Measurements from ENCODE around the gene DGAT2.

The DGAT2 gene

DNA sequence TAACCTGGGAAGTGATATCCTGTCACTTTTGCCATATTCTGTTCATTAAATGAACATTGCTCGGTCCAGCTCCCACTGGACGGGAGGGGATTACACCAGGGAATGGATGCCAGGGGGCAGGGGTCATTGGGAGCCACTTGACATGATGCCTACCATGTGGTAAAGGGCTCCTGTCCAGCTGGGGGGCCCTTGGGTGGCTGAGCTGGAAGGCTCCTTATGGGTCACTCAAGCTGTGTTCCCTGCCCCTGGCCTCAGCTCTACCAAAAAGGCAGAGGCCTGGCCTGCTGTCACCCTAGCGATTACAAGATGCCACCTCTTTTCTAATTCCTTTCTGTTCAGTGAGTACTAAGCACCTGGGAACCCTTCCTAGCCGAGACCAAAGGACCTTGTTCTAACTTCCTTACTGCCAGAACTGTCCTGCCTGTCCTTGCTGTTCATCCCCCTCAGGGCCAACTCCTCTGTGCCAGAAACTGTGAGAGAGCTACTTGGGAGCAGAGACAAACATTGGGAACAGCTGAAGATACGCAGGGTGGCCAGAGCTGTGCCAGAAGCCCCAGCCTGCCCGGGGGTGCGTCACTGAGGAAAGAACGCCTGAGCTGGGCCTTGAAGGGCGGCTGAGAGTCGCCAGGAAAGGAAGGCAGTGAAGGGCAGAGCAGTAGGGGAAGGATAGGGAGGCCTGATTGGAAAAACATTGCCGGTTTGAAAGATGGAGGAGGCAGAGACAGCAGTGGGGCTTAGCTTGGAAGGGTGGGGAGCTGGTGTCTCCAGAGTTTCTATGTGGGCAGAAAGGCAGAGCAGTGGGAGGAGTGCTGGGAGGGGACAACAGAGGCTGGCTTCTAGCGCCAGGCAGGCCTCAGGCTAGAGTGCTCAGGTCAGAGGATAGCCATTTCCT is 33.7 kb downstream of the DGAT2 start:
- DNase-seq: no peak

DNA sequence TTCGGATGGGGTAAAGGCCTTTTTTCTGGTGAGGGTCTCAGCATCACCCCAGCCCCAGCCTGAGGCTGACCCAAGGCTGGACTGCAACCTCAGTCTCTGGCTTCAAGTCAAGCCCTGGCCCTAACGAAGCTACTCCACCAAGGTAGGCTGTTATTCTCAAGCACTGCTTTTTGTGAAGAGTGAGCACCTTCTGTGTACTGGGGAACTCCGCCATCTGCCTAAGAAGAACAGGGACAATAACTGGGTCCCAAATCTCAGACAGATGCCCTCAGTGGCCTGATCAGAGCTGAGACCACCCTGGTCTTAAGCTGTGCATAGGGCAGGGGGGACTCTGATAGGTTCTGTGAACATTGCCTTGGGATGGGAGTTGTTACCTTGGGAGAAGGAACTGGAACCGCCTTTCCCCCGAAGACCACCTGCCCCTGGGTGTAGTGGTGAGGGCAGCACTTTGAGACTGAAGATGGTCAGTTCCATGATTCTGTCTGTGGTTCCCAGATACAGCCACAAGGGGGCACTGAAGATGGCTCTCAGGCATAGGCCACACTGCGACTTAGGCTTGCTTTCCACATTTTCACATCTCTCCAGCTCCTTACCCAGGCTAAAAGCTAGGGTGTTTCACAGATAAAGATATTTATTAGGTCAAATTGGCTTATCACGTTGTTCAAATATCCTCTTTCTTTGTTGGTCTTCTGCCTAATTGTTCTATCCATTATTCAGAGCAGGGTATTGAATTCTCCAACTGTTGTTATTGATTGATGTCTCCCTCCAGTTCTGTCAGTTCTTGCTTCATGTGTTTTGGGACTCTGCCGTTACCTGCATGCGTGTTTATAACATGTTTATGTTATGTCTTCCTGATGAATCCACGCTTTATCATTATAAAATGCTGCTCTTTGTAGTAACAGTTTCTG is 34.6 kb downstream of the DGAT2 start:
- peak; percentile 71 for DNase-seq

DNA sequence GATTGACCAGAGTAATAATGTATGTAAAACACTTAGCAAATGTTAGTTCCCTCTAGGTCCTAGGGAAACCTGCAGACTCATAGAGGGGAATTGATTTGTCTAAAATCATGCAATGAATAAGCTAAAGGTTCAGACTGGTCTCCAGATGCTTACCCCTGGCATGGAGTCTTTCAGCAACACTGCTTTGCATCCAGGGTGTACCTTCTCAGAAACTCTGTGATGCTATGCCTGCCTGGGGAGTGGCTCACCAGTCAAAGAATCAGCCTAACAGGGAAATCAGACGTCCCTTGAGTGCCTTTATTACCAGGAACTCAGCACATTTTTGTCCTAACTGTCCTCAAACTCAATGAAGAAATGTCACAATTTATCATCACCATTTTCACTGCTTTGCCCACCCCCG is 40.5 kb downstream of the DGAT2 start:
- DNase-seq: no peak

DNA sequence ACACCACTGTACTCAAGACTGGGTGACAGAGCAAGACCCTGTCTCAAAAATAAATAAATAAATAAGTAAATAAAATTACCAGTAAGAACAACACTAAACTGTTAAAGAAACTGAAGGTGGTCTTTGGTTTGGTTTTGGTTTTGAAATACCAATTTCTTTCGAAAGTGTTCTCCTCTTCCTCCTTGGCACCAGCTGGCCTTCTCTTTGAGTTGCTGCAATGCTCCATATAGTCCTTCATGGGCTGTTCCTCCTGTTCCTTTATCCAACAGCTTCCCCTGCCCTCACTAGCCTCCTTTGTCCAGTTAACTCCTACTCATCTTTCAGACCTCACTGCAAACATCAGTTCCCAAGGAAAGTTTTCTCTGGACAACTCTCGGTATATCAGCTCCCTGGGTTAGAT is 41.4 kb downstream of the DGAT2 start:
- DNase-seq: no peak

DNA sequence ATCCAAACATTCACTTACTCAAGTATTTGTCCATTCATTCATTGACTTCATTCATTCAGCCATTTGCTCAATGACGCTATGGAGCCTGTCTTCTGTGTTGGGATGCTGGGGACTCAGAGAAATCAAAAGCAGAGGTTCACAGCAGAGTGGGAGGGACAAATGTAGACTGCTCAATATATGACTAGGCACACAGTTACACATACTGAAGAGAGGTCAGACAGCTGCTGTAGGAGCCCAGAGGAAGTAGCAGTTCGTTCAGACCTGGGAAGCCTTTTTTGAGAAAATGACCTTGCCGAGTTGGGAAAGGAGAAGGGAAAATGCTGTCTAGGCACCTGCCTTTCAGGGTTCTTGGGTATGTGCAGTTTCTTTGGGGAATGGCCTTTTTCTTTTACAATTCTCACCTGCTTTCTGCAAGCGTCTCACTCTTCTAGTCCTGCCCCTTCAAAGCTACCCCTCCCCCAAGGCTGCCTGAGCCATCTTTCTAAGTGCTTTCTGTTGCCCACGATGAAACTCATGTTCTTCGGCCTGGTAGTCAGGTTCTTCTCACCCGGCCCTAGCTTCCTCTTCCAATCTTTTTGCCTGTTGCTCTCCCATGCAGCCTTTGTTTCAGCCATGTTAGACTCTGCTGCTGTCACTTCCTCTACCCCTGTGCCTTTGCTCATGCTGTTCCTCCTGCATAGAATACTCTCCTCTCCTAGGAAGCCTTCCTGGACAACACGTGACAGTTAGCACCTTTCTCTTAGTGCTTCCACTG is 42.2 kb downstream of the DGAT2 start:
- DNase-seq: no peak

DNA sequence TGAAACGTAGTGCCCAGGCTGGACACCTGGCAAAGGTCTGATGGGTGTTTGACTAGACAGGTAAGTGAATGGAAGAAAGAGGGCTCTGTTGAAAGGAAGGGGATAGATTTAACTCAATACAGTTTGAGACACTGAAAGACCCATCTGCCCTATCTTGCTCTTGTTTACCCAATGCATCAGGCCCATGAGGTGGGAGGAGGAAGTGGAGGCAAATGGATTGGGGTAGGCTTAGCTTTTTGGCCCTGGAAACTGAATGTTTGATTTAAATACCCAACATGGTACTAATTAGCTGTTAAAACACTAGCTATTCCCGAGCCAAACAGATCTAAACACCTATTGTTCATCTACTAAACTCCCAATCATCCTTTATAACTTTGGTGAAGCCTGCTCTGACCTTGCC is 42.9 kb downstream of the DGAT2 start:
- no peak for DNase-seq

DNA sequence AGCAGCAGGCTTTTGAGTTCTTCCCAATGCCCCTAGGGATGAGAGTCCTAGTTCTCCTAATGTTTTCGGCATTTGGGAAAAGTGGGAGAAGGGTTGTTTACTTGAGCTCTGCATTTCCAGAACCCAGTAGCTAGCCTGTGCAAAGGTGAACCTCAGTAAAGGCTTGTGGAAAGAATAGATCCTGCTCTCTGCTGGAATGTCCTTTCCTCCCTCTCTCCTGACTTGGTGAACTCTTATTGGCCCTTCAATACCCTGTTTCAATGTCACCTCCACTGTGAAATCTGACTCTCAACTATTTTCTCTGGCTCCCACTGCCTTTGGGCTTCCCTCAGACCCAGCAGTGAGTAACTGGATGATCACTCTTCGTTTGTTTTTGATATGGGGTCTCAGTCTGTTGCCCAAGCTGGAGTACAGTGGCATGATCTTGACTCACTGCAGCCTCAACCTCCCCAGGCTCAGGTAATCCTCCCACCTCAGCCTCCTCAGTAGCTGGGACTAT is 44.0 kb downstream of the DGAT2 start:
- DNase-seq: no peak

DNA sequence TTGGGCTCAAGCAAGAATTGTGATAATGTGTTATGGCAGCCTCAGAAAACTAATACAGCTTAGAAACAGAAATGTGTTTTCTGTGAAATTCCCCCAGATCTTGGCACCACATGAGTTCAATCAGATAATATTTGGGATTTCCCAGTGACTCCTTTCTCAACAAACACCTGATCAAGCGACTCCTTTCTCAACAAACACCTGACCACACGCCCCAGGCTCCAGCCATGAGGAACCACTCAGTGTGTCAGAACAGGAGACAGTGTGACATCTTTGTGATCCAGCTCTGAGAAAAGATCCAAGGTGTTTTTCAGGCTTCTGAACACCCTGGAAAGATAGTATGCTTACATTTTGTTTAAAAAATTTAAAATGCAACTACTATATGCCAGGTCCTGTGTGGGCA is 44.5 kb downstream of the DGAT2 start:
- no peak for DNase-seq

DNA sequence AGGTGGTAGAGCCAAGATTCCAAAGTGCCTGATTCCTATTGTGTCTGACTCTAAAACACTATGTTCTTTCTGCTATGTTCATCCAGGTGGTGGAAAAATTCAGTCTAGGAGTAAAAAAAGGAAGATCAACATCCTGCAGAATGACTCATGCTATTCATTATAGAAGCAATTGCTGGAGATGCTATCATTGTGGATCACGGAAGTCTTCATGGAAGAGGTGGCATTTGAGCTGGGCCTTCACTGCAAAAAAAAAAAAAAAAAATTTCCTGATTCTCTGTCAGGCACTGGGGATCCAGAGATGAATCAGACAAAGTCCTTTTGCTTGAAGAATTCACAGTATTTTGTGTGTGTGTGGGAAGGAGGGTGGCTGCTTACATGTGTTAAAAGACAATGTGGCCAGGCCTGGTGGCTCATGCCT is 45.1 kb downstream of the DGAT2 start:
- no peak for DNase-seq

DNA sequence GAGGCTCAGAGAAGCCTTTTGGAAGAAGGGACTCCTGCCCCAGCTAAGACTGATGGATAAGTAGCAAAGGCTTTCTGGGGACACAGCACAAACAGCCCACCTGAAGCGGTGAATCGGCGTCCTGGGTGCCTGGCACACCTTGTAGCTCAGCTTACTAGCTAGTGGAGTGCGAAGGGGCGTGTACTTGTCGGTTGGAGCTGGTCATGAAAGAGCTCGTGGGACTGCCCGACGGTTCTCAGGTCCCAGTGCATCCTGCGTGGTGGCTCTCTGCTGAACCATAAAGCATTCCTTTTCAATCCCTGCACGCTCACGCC is 45.7 kb downstream of the DGAT2 start:
- no peak for DNase-seq

DNA sequence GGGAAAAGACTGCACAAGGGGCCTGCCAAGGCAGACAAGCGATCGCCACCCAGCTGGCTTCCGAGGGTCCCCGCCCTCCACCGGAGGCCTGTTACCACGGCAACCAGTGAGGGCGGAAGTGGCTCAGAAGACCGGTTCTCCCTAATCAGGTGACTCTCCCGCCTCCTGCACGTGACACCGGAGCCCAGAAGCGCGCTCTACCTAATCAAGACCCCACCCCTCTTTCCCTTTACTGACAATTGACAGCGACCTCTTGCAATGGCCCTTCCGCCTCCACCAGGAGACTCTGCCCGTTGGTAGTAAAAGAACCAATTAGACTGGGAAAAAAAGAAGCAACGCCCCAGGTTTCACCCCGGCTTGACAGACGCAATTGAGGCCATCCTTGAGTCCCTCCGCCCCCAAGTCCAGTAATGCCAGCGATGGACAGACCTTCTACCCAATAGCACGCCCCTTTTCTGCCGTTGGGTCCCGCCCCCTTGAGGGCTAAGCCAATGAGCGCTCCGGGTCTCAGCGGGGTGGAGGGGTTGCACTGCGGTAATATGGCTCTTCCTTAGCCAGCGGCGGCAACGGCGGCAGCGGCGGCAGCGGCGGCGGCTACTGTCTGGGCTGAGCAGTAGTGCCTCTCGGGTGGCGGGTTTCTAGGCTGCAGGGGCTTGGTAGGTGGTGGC is 46.2 kb downstream of the DGAT2 start, which contains the start of gene UVRAG:
Gene UVRAG, plus strand, starts transcription at position 534 of the 668 bp plus-strand sequence. CDS start 198 bp downstream, outside the sequence.
- peak; percentile 99 for DNase-seq

DNA sequence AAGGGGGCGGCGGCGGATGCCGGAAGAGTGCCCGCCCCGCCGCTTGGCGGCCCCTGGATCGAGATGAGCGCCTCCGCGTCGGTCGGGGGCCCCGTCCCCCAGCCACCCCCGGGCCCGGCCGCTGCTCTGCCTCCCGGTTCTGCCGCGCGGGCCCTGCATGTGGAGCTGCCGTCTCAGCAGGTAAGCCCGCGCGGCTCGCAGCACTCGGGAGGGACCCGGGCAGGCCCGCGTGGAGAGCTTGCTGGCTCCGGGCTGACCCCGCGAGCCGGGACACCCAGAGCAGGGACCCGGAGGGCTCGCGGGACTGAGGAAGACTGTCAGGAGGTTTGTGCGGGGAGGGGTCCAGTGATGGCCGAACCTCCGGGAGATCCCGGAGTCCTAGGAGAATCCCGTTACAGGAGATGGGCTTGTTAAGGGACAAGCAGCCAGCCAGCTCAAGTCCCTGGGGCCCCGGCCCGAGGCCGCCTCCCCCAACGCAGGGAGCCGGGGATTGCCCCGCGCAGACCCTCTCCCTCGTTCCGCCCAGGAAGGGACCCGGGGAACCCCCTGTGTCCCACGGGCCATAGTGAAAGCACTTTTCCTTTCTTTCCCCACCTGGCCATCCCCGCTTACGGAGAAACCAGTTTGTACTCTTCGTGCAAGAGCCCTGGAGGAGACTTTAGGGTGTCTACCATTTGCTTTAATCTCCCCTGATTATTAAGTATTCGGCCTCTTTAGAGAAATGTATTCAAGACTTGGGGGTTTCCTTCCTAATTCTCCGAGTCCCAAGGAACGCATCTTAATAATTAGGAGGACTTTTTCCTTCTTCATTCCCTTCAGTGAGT is 47.0 kb downstream of the DGAT2 start:
- DNase-seq: peak; percentile 33

DNA sequence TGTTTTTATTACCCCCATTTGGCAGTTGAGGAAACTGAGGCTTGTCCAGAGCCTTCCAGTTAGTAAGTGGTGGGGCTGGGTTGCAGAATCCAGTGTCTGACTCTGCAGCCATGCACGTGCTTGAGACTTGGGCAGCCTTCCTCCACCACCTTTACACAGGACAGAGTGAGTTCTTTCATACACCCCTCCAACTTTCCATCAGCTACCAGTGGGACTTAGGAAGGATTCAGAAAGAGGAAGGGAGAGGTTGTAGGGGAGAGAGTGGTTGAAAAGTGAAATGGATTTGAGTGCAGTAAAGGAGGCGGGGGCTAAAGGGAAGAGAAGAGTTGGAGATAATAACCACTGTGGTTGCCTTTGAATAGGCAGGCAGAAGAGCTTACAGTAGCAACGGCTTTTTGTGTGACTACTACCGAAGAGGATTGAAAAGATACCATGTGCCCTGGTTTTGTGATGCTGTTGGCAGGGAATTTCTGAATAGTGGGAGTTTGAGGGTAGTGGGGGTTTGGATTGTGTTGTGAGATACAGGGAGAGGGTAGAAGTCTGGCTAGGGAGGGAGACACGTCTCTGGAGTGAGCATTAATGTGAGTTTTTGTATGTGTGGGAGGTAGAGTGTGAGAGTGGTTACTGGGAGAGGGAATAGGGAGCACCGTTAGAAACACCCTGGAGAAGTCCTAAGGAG is 48.1 kb downstream of the DGAT2 start:
- no peak for DNase-seq

DNA sequence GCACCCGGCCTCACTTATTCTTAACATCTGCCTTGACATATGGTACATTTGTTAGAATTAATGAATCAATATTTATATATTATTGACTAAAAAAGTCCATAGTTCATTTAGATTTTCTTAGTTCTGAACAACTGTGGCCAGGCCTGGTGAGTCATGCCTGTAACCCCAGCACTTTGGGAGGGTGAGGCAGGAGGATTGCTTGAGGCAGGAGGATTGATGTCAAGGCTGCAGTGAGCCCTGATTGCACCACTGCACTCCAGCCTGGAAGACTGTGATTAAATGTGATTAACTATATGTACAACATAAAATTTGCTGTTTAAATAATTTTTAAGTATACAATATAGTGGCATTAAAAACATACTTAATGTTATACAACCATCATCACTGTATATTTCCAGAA is 52.1 kb downstream of the DGAT2 start:
- no peak for DNase-seq

DNA sequence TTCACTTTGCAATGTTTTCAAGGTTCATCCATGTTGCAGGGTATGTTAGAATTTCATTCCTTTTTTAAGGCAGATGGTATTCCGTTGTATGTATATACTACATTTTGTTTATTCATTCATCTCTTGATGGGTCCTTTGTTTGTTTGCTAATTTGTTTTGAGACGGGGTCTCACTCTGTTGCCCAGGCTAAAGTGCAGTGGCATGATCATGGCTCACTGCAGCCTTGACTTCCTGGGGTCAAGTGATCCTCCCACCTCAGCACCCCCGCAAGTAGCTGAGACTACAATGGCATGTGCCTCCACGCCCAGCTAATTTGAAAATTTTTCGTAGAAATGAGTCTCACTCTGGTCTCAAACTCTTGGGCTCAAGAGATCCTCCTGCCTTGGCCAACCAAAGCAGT is 52.6 kb downstream of the DGAT2 start:
- DNase-seq: no peak

DNA sequence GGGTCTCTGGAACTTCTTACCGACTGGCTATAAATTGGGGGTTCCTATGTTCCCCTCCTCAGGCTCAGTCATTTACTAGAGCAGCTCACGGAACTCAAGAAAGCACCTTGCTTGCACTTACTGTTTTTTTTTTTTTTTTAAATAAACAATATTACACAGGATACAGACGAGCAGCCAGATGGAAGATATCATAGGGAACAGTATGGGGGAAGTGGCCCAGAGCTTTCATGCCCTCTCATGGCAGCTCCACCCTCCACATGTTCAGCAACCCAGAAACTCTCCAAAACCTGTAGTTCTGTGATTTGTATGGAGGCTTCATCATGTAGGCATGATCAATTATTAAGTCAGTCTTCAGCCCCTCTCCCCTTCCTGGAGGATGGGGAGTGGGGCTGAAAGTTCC is 54.0 kb downstream of the DGAT2 start:
- DNase-seq: no peak

DNA sequence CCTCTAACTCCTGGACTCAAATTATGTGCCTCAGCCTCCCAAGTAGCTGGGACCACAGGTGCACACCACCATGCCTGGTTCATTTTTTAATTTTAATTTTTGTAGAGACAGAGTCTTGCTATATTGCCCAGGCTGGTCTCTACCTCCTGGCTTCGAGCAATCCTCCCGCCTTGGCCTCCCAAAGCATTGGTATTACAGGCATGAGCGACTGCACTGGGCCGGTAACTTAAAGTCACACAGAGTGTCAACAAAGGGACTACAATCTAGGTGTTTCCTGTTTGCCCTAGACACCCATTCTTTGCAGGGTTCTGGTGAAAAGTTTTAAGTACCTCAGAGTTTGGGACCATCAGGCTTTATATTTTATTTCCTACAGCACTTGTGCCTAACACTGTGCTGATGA is 54.8 kb downstream of the DGAT2 start:
- no peak for DNase-seq

DNA sequence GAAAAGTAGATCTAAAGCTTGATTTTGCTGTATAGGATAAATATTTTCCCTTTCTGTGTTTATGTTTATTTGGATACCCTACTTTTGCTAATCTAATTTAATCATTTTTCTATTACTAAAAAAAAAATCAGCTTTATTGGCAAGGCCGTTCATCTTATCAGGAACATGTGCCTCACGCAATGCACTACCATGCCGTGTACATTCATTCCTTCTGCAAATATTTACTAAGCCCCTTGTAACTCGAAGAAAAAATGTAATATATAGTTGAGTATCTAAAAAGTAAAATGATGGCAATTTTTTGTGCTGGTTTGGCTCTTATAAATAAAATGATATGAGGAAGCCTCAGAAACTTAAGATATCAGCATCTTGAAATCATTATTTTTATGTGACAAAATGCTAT is 55.4 kb downstream of the DGAT2 start:
- no peak for DNase-seq

DNA sequence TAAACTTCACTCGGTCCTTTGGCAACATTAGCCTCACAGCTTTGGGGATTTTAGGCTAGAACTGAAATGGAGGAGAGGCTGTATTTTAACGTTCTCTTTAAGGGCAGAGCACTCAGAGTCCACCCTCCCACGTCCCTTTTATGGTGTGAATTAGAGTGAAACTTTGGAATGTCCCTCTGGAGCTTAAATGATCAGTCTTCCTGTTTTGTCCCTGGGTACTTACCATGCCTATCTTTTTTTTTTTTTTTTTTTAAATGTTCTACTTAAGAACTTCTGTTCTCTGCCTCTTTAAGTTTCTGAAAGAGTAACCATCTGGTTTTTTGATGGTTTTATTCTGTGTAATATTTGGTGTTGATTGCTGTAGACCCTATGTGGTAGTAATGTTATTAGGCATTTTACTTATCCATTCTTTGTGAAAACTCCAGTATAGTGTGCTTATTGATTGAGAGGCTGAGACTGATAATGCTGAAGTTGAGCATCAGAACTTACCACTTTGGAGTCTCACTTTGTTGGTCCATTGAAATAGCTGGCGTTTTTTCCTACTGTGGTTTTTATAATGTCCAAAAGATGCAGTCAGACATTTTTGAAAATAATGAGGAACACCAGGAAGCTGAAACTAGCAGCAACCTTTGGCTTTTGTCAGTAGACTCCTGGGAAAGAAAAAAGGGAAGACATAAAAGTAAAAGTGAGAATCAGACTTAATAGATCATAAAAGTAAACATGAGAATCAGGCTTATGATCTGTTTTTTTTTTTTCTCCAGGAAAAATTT is 58.1 kb downstream of the DGAT2 start:
- DNase-seq: no peak

DNA sequence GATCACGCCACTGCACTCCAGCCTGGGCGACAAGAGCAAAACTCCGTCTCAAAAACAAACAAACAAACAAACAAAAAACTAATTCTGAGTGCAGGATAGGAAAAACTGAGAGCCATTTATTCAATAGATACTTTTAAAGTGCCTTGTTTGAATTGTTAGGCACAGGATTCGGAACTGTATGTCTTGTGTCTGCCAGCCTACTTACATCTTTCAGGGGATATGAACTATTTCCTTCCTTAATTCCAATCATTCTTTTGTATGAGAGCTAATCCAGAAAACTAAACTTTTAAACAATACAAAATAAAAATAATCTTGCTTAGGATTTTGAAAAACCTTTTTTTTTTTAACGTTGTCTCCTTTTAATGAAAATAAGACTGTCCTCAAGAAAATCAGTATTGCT is 59.0 kb downstream of the DGAT2 start:
- DNase-seq: no peak

Data from CD4-positive, alpha-beta T cell treated with Interleukin-4 for 4 hours (primary cell).